Lower leg skin (tissue), 3 donors: ENCODE results near the gene NCBP3.

Experiments
- POLR2A ChIP-seq, 2 donors: fragments of 450-650 bp; IDR thresholded peaks; one replicate each; pipeline ENCODE4 v1.6.1; 2016 to 2017; ENCODE audit warnings: antibody characterized with exemption in 2 of 2, mild to moderate bottlenecking in 1 of 2, moderate library complexity in 1 of 2
- TF ChIP-seq, protein P1 (sequence below), 3 donors: fragments of 450-650 bp; IDR thresholded peaks; one replicate each; pipeline ENCODE4 v1.5.1; 2016; ENCODE audit warnings: antibody characterized with exemption in 3 of 3, mild to moderate bottlenecking in 3 of 3, moderate library complexity in 2 of 3

DNA sequence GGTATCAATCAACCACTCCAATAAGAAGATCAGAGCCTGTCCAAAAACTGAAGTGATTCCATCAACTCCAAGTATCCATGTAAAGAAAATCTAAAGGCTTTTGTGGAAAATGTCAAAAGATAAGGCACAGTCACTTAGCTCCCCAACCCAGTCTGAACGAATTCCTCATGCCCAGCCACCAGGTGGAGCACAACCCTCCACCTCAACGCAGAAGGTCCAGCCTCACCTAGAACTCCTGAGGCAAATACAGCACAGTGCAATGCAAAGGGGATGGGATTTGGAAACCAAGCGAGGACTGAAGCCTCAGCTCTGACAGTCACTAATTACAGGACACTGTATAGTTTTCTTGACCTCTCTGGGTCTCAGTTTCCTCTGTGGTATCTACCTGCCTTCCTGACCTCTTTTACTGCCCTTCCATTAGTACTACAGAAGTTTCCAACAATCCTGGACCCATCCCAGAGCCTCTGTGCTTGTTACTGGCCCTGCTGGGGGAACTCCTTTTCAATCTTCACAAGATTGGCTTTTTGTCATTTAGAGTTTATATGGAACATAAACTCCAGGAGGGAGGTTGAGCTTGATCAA, 2.0 kb downstream of the NCBP3 start:
- no peak for TF ChIP-seq POLR2A (IDR thresholded peaks at IDR 0.05)
- TF ChIP-seq, protein P1, sequence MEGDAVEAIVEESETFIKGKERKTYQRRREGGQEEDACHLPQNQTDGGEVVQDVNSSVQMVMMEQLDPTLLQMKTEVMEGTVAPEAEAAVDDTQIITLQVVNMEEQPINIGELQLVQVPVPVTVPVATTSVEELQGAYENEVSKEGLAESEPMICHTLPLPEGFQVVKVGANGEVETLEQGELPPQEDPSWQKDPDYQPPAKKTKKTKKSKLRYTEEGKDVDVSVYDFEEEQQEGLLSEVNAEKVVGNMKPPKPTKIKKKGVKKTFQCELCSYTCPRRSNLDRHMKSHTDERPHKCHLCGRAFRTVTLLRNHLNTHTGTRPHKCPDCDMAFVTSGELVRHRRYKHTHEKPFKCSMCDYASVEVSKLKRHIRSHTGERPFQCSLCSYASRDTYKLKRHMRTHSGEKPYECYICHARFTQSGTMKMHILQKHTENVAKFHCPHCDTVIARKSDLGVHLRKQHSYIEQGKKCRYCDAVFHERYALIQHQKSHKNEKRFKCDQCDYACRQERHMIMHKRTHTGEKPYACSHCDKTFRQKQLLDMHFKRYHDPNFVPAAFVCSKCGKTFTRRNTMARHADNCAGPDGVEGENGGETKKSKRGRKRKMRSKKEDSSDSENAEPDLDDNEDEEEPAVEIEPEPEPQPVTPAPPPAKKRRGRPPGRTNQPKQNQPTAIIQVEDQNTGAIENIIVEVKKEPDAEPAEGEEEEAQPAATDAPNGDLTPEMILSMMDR (IDR thresholded peaks at IDR 0.05): no peak
